ENCODE results near the gene MIA3.

GRCh38 chr1:222641269-222641948, 23.5 kb downstream of the MIA3 start:
- TF ChIP-seq CTCF (IDR thresholded peaks at IDR 0.05; ENCODE audit: poor library complexity), result no peak
- no peak for TF ChIP-seq EZH2 (IDR thresholded peaks at IDR 0.05; ENCODE audit: borderline replicate concordance)
